Gastroesophageal sphincter (tissue), 4 donors: ENCODE measurements around the gene GTPBP2. TPM values are rescaled to one million over a fixed set of nuclear protein-coding genes. Genes with fewer than 3 reads are reported as not detected.
"Not testable (repeated sequence)": the region's sequence is repeated elsewhere in the genome, so short reads cannot be mapped to it uniquely, and the experiment has no call there.

ENCODE experiments used
- ATAC-seq: fragments of 150-250 bp; one replicate; pipeline ENCODE4 v1.9.1; 2016; ENCODE audit warnings: mild to moderate bottlenecking, moderate library complexity
- H3K27ac ChIP-seq, 4 donors: fragments of 200-600 bp; sonication (generic) in 3 of 4; 1 replicate in 3 of 4; 2 replicates in 1 of 4; pipeline ENCODE4 v1.5.1; 2016 to 2019
- H3K27me3 ChIP-seq: fragments of 200-600 bp; sonication (generic); one replicate; pipeline ENCODE4 v1.5.1; 2019
- H3K36me3 ChIP-seq, 2 donors: fragments of 200-600 bp; sonication (generic); one replicate each; pipeline ENCODE4 v1.5.1; 2019; ENCODE audit warnings: control low read depth in 1 of 2
- H3K4me1 ChIP-seq, 3 donors: fragments of 200-600 bp; sonication (generic); 1 replicate in 2 of 3; 2 replicates in 1 of 3; pipeline ENCODE4 v1.5.1; 2016 to 2019; ENCODE audit warnings: control low read depth in 2 of 3
- H3K4me3 ChIP-seq, 2 donors: fragments of 200-600 bp; sonication (generic); one replicate each; pipeline ENCODE4 v1.5.1; 2019; ENCODE audit warnings: mild to moderate bottlenecking in 1 of 2, moderate library complexity in 1 of 2
- H3K9me3 ChIP-seq, 3 donors: fragments of 200-600 bp; sonication (generic); one replicate each; pipeline ENCODE4 v1.5.1; 2017 to 2019; ENCODE audit warnings: control low read depth in 2 of 3
- CTCF ChIP-seq, 4 experiments: fragments of 200-600 bp in 2 of 4; fragments of 450-650 bp in 2 of 4; sonication (generic) in 1 of 4; IDR thresholded peaks; one replicate each; pipeline ENCODE4 v1.5.1; 2017 to 2019; ENCODE audit warnings: antibody characterized with exemption in 4 of 4, mild to moderate bottlenecking in 2 of 4, moderate library complexity in 2 of 4
- EP300 ChIP-seq: sonication (generic); formaldehyde crosslinking; IDR thresholded peaks from one replicate; pipeline ENCODE4 v1.6.1; 2017; ENCODE audit warnings: antibody characterized with exemption, mild to moderate bottlenecking
- POLR2A ChIP-seq, 2 donors: fragments of 450-650 bp; IDR thresholded peaks; one replicate each; pipeline ENCODE4 v1.6.1; 2017; ENCODE audit warnings: antibody characterized with exemption in 2 of 2, mild to moderate bottlenecking in 2 of 2, moderate library complexity in 1 of 2
- POLR2AphosphoS5 ChIP-seq: sonication (generic); formaldehyde crosslinking; IDR thresholded peaks from one replicate; pipeline ENCODE4 v1.6.1; 2017; ENCODE audit warnings: antibody characterized with exemption
- WGBS, 2 donors: methylation state at CpG; one replicate each; pipeline ENCODE4 v1.1.5; 2018; ENCODE audit warnings: low coverage in 1 of 2; 5-methylcytosine and 5-hydroxymethylcytosine counted together
- total RNA-seq, 4 donors: library from RNA; depleted of rRNA; stranded (reverse); fragments of >200 nt; gene quantifications; one replicate each; pipeline ENCODE4 v1.1.0, GENCODE V29; 2016

The GTPBP2 gene
- total RNA-seq, 4 donors from 2014 or later: 28.8 to 44.5 (median 31.4) TPM

DNA sequence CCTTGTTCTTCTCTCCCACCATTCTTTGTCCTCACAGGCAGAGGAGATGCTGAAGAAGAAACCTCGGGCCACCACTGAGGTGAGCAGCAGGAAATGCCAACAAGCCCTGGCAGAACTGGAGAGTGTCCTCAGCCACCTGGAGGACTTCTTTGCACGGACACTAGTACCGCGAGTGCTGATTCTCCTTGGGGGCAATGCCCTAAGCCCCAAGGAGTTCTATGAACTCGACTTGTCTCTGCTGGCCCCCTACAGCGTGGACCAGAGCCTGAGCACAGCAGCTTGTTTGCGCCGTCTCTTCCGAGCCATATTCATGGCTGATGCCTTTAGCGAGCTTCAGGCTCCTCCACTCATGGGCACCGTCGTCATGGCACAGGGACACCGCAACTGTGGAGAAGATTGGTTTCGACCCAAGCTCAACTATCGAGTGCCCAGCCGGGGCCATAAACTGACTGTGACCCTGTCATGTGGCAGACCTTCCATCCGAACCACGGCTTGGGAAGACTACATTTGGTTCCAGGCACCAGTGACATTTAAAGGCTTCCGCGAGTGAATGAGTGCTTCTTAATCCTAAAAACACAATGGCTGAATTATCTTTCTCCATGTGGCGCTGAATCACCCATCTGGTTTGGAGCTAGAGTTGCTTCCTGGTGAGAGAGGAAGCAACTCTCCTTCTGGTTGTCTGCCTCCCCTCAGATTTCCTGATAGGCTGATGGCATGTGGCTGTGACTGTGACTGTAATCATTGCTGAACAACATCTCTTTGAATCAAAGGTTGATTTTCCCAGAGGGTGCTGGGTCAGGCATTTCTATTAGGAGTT lies 11.1 kb upstream of the GTPBP2 start:
- 88 to 97% methylated on average over 5 to 17 of the region's 21 CpGs for WGBS, 2 donors
- no peak for TF ChIP-seq POLR2AphosphoS5
- no peak for TF ChIP-seq CTCF (IDR thresholded peaks at IDR 0.05)
- no peak for TF ChIP-seq POLR2A (IDR thresholded peaks at IDR 0.05)
- no peak for TF ChIP-seq EP300
- no peaks in the 10 kb centered on the region for H3K9me3 ChIP-seq
- H3K4me1 ChIP-seq: peaks cover 0 to 53% (median 24%) of the 10 kb centered on the region in 3 donors
- peaks cover 0 to 60% of the 10 kb centered on the region in 2 donors for H3K36me3 ChIP-seq
- ATAC-seq: no peak
- H3K4me3 ChIP-seq: no peak overlapping the region
- H3K27me3 ChIP-seq: no peaks in the 10 kb centered on the region
- no peak overlapping the region for H3K27ac ChIP-seq

DNA sequence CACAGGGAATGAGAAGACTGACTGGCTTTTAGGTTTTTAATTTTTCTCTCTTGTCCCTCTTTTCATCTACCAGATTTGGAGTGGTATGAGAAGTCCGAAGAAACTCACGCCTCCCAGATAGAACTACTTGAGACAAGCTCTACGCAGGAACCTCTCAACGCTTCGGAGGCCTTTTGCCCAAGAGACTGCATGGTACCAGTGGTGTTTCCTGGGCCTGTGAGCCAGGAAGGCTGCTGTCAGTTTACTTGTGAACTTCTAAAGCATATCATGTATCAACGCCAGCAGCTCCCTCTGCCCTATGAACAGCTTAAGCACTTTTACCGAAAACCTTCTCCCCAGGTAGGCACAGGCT lies 7.2 kb upstream of the GTPBP2 start:
- Histone ChIP-seq H3K36me3 (peaks cover 0 to 44% of the 10 kb centered on the region in 2 donors), H3K4me1 (peaks cover 0 to 51% (median 24%) of the 10 kb centered on the region in 3 donors), H3K27me3 (no peaks in the 10 kb centered on the region), H3K4me3 (peak overlapping the region; percentile 89 to 90), H3K27ac (peak overlapping the region; percentile 76 to 94 (median 90)), H3K9me3 (no peaks in the 10 kb centered on the region)
- no peak for ATAC-seq
- no peak for TF ChIP-seq CTCF (IDR thresholded peaks at IDR 0.05)
- TF ChIP-seq EP300: no peak
- TF ChIP-seq POLR2A (IDR thresholded peaks at IDR 0.05): no peak
- no peak for TF ChIP-seq POLR2AphosphoS5
- 5 to 30% methylated on average over 4 to 7 of the region's 7 CpGs for WGBS, 2 donors

- 4 to 6% methylated on average over 6 to 32 of the region's 48 CpGs for WGBS, 2 donors
- Histone ChIP-seq H3K4me1 (peaks cover 0 to 53% (median 24%) of the 10 kb centered on the region in 3 donors), H3K27ac (peak within 1 kb of the TSS; percentile 76 to 94 (median 90)), H3K4me3 (peak within 1 kb of the TSS; percentile 89 to 90), H3K36me3 (peaks cover 0 to 38% of the 10 kb centered on the region in 2 donors), H3K27me3 (no peaks in the 10 kb centered on the region), H3K9me3 (no peaks in the 10 kb centered on the region)
- TF ChIP-seq POLR2AphosphoS5 (peak; percentile 88), CTCF (IDR thresholded peaks at IDR 0.05) (peak in 1 of 4 experiments; percentile 27), POLR2A (IDR thresholded peaks at IDR 0.05) (peak; percentile 62 to 76), EP300 (no peak)
- ATAC-seq: peak; percentile 85
Observed at GRCh38 chr6:43635387-43636307, 6.6 kb upstream of the GTPBP2 start, which contains the start of gene MAD2L1BP. Gene MAD2L1BP (plus strand): TSS chr6:43635840. CDS start chr6:43635876, 36 bp downstream.

- peak overlapping the region in 2 of 4 donors; percentile 88 to 92 for H3K27ac ChIP-seq
- no peak overlapping the region for H3K4me3 ChIP-seq
- TF ChIP-seq CTCF (IDR thresholded peaks at IDR 0.05) (no peak), POLR2A (IDR thresholded peaks at IDR 0.05) (no peak), POLR2AphosphoS5 (no peak), EP300 (no peak)
Observed at GRCh38 chr6:43634702-43635303, 5.7 kb upstream of the GTPBP2 start.

DNA sequence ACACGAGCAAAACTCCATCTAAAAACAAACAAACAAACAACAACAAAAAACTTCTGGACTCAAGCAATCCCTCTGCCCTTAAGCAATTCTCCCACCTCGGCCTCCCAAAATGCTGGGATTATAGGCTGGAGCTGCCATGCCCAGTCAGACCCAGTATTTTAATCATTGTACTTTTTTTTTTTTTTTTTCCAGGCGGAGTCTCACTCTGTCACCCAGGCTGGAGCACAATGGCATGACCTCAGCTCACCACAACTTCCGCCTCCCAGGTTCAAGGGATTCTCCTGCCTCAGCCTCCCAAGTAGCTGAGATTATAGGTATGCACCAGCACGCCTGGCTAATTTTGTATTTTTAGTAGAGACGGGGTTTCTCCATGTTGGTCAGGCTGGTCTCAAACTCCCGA lies 3.9 kb upstream of the GTPBP2 start:
- not testable (repeated sequence) for H3K27ac ChIP-seq, H3K27me3 ChIP-seq, ATAC-seq, H3K9me3 ChIP-seq, H3K4me3 ChIP-seq
- peaks cover 0 to 13% of the 10 kb centered on the region in 2 donors for H3K36me3 ChIP-seq
- WGBS, 2 donors: 82 to 89% methylated on average over 3 to 7 of the region's 7 CpGs
- peaks cover 0 to 44% (median 16%) of the 10 kb centered on the region in 3 donors for H3K4me1 ChIP-seq

More at GRCh38 chr6:43634702-43635303, 5.7 kb upstream of the GTPBP2 start:
- Histone ChIP-seq H3K27me3 (no peaks in the 10 kb centered on the region), H3K4me1 (peaks cover 0 to 53% (median 27%) of the 10 kb centered on the region in 3 donors), H3K36me3 (peaks cover 0 to 29% of the 10 kb centered on the region in 2 donors), H3K9me3 (no peaks in the 10 kb centered on the region)
- WGBS, 2 donors: 67 to 73% methylated on average over 8 to 9 of the region's 9 CpGs
- ATAC-seq: no peak
